ENCODE results near the gene BACH2.

Gene BACH2

DNA sequence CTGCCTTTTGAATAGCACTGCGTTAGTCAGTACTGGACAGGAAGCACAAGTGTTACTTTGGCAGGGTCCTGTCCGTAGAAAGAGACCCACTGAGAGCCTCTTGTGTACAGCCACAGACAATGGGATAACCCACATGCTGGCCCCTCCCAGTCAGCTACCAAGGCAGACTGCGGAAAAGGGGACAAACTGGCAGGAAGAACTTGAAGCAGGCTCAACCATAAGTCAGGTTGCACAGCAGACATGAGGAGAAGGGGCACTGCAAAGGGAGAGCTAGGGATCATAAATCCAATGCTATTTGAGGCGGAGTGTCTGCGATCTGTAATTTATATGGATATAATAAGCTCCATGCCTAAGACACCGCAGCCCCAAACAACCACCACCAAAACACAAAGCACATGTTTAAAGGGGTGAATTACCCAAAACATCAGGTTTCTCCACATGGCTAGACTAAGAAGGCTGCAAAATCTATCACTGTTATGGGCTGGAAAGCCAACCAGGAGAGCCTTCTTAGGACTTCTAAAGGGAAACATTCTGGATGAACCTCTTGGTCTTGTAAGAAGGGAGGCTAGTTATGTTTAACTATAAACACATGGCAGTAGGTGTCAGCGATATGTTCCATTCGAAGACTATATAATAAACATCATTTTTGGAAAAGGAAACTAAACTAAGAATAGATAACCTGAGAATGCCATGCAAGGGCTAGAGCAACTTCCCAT is 141.7 kb downstream of the BACH2 start:
- TF ChIP-seq, protein P1, sequence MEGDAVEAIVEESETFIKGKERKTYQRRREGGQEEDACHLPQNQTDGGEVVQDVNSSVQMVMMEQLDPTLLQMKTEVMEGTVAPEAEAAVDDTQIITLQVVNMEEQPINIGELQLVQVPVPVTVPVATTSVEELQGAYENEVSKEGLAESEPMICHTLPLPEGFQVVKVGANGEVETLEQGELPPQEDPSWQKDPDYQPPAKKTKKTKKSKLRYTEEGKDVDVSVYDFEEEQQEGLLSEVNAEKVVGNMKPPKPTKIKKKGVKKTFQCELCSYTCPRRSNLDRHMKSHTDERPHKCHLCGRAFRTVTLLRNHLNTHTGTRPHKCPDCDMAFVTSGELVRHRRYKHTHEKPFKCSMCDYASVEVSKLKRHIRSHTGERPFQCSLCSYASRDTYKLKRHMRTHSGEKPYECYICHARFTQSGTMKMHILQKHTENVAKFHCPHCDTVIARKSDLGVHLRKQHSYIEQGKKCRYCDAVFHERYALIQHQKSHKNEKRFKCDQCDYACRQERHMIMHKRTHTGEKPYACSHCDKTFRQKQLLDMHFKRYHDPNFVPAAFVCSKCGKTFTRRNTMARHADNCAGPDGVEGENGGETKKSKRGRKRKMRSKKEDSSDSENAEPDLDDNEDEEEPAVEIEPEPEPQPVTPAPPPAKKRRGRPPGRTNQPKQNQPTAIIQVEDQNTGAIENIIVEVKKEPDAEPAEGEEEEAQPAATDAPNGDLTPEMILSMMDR (IDR thresholded peaks at IDR 0.05; ENCODE audit: insufficient read depth, low read depth, low read length, missing control alignments): no peak
- H3K4me3 ChIP-seq (ENCODE audit: low read length): no peak overlapping the region
- DNase-seq (ENCODE audit: low read depth): no peak

DNA sequence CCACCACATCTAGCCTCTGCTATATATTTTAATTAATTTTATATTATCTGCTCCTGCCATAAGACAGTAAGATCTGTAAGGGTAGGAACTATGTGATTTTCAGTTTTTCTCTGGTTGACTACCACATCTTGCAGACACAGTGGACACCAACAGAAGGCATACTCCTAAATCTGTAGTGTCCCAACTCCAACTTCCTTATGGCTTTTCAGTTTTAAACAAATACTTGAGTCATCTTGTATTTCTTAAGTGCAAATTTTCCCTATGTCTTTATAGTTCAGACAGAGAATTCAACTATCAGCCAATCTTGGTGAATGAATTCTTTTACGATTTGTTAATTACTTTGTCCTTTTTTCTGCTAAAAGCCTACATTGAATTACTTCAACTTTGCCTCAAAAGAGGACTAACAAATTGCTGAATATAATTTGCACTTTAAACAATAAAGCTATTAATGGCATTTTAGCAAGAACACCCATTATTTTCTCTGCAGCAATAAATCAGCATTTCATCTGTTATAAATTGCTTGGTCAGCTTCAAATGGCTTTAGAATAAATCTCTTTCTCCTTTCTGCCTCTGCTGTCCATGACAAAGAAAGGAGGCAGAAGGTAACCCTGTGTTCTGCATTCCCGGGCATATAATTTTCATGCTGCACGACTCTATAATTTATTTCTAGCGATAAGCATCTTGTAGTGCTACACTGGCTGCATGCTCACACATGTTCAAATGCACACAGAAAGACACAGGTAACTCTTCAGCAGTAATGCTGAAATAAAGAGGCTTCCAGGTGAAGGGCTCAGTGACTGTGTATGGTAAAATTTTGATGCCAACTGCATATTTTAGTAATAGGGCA is 144.8 kb downstream of the BACH2 start:
- peak; percentile 38 for DNase-seq (ENCODE audit: low read depth)
- no peak overlapping the region for H3K4me3 ChIP-seq (ENCODE audit: low read length)
- TF ChIP-seq, protein P1 (IDR thresholded peaks at IDR 0.05; ENCODE audit: insufficient read depth, low read depth, low read length, missing control alignments): no peak

DNA sequence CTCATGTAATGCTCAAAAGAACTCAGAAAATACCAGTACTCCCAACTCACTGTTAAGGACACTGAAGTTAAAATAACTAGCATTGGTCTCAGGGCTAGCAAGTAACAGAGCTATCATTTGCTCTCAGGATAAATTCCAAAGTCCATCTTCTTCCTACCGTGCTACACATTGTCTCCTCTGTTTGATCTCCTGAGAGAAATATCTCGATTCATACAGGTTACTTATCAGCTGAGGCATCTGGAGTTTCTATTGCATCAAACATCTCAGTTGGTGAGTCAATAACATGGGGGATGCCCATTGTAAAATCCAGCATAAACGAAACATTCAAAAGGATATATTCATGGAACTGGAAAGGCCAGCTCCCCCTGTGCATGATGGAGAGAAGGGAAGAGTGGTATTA is 147.4 kb downstream of the BACH2 start:
- no peak for DNase-seq (ENCODE audit: low read depth)
- no peak overlapping the region for H3K4me3 ChIP-seq (ENCODE audit: low read length)
- TF ChIP-seq, protein P1 (IDR thresholded peaks at IDR 0.05; ENCODE audit: insufficient read depth, low read depth, low read length, missing control alignments): no peak

DNA sequence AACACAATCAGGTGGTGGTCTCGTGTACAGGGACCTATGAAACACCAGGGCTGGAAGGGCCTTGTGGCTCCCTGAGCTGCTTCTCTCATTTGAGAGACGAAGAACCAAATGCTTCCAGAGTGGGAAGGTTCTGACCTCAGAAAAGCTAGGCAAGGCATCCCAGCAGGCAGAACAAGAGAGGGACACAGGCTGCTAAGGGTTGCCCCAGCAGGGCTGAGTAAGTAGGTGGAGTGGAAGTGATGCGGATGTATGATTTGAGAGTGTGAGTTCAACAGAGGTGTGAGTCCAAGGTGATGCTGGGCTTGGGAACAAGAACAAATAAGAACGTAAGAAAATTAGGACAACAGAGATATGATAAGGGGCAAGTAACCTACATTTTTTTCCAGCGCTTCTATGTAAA is 147.8 kb downstream of the BACH2 start:
- TF ChIP-seq, protein P1 (IDR thresholded peaks at IDR 0.05; ENCODE audit: insufficient read depth, low read depth, low read length, missing control alignments): no peak
- no peak for DNase-seq (ENCODE audit: low read depth)
- H3K4me3 ChIP-seq (ENCODE audit: low read length): no peak overlapping the region

DNA sequence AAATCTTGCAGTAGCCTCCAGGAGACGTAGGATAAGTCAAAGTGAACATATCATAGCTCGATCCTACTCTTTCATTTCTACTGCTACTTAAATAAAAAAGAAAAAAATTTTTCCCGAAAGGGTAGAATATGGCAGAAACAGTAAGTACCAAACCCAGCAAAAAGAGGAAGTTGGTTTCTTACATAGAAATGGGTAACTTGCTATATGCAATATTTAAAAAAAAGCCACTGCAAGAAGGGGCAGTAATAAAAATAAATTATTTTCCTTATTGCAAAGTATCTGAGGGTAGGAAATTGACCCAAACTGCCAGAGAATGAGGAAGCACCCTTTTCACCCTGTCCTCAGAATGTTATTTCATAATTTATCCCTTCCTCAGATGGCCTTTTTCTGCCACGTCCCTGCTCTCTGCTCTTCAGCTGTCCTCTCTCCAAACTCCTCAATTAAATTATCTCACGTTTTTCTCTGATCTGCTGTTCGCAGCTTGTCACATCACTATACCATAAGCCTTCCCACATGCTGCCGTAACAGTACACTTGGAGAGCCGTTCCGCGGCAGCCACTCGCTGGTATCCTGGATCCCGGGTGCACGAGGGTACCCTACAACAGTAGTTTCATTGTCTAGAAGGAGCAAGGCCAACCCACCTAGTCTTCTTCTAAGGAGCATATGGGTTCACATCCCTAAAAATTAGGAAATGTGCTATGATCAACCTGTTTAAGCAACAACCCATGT is 149.6 kb downstream of the BACH2 start:
- H3K4me3 ChIP-seq (ENCODE audit: low read length): no peak overlapping the region
- DNase-seq (ENCODE audit: low read depth): no peak

DNA sequence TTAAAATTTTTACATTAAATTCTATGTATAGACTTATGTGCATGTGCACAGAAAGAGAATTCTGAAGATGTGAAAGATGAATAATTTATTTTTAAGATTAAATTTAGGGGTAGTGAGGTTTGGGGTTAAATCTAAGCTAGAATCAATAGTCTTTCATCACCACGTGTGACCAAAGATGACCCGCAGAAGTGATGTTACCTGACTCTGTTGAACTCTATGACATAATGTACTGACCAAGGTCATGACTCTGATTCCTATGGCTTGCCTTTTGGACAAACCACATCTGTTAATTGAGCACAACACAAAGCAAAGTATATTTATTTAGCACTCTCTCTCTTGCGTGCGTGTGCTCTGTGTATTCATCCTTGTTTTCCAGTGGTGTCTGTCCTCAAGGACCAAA is 150.6 kb downstream of the BACH2 start:
- no peak for DNase-seq (ENCODE audit: low read depth)
- TF ChIP-seq, protein P1 (IDR thresholded peaks at IDR 0.05; ENCODE audit: insufficient read depth, low read depth, low read length, missing control alignments): no peak
- no peak overlapping the region for H3K4me3 ChIP-seq (ENCODE audit: low read length)

More for the DNA sequence above, 149.6 kb downstream of the BACH2 start:
- TF ChIP-seq, protein P1 (IDR thresholded peaks at IDR 0.05; ENCODE audit: insufficient read depth, low read depth, low read length, missing control alignments): no peak
